HCT116 (cell line): ENCODE results near the gene APOBEC3F. TPM values are rescaled to one million over a fixed set of nuclear protein-coding genes. Genes with fewer than 3 reads are reported as not detected.

Source experiments
- ATAC-seq: fragments of 200-7000 bp; cut with Tn5 transposase; 2 replicates; pipeline ENCODE4 v1.9.1; 2020; ENCODE audit warnings: mild to moderate bottlenecking, moderate library complexity
- BruUV-seq: library from RNA; stranded (reverse); fragments of 400-500 nt; replicated peaks from 2 replicates; lab custom pipeline; 2021; lab: Mats Ljungman, UMichigan
- CTCF ChIA-PET: fragments of 300-600 bp; sonication (Branson Sonifier 250); formaldehyde crosslinking; loops from one replicate; lab custom pipeline; 2021; ENCODE audit warnings: antibody characterized with exemption; lab: Charles Lee
- POLR2A ChIA-PET: fragments of 300-600, 350-600 bp; sonication (Branson Sonifier 250); formaldehyde crosslinking; loops from one replicate; lab custom pipeline; 2021; ENCODE audit warnings: antibody characterized with exemption; lab: Charles Lee
- RAD21 ChIA-PET, 2 experiments: fragments of 300-600 bp; sonication (Branson Sonifier 250); formaldehyde crosslinking; loops; one replicate each; lab custom pipeline; 2023; ENCODE audit warnings: low total read pairs in 2 of 2; ENCODE audit not compliant: uncharacterized antibody in 2 of 2, unreplicated experiment in 2 of 2, low non-redundant PET in 1 of 2; lab: Charles Lee
- DNase-seq: peaks from one replicate; pipeline ENCODE4 v3.0.0-alpha.2; 2010; ENCODE audit warnings: low read depth, low spot score
- H2AFZ ChIP-seq: fragments of 200-600 bp; shearing (Covaris generic), sonication (generic); 2 replicates; pipeline ENCODE4 v1.6.1; 2017; ENCODE audit warnings: low read depth, mixed run types, mixed read lengths, antibody characterized with exemption, low read length; ENCODE audit not compliant: poor library complexity, severe bottlenecking
- H3K27ac ChIP-seq: 2 replicates; pipeline ENCODE4 v1.5.1; 2012; ENCODE audit warnings: low read depth, low read length
- H3K27me3 ChIP-seq: fragments of 200-600 bp; sonication (generic); 2 replicates; pipeline ENCODE4 v1.6.1; 2016; ENCODE audit warnings: mixed run types, low read length, mixed read lengths; ENCODE audit not compliant: insufficient read depth
- H3K36me3 ChIP-seq, 2 experiments: fragments of 200-500 bp in 1 of 2; fragments of 200-600 bp in 1 of 2; sonication (Bioruptor generic) in 1 of 2; sonication (generic) in 1 of 2; 2 replicates each; pipeline versions ENCODE4 v1.5.1 to v1.6.1; 2014 to 2016; ENCODE audit warnings: low read length in 2 of 2, inconsistent platforms in 1 of 2, mixed read lengths in 1 of 2, mixed run types in 1 of 2; ENCODE audit not compliant: insufficient read depth in 2 of 2, control insufficient read depth in 1 of 2
- H3K4me1 ChIP-seq, 2 experiments: fragments of 200-600 bp in 1 of 2; sonication (generic) in 1 of 2; 2 replicates each; pipeline versions ENCODE4 v1.5.1 to v1.6.1; 2012 to 2017; ENCODE audit warnings: low read length in 2 of 2, inconsistent platforms in 1 of 2, mild to moderate bottlenecking in 1 of 2, mixed read lengths in 1 of 2, mixed run types in 1 of 2, moderate library complexity in 1 of 2; ENCODE audit not compliant: insufficient read depth in 2 of 2, control insufficient read depth in 1 of 2
- H3K4me2 ChIP-seq: fragments of 200-600 bp; sonication (generic); 2 replicates; pipeline ENCODE4 v1.6.1; 2017; ENCODE audit warnings: mixed run types, low read length, mixed read lengths
- H3K4me3 ChIP-seq, 2 experiments: fragments of 200-600 bp in 1 of 2; sonication (generic) in 1 of 2; replicated peaks in 1 of 2; 2 replicates each; pipeline ENCODE4 v1.5.1; 2011 to 2016; ENCODE audit warnings: low read length in 2 of 2, control low read depth in 1 of 2, low read depth in 1 of 2, mild to moderate bottlenecking in 1 of 2, mixed read lengths in 1 of 2, mixed run types in 1 of 2
- H3K79me2 ChIP-seq: fragments of 200-600 bp; sonication (generic); 2 replicates; pipeline ENCODE4 v1.6.1; 2017; ENCODE audit warnings: mild to moderate bottlenecking, mixed run types, low read length, moderate library complexity, mixed read lengths; ENCODE audit not compliant: insufficient read depth
- H3K9ac ChIP-seq: fragments of 200-600 bp; sonication (generic); 2 replicates; pipeline ENCODE4 v1.6.1; 2016; ENCODE audit warnings: low read length, mixed read lengths
- H3K9me2 ChIP-seq: fragments of 200-600 bp; sonication (generic), shearing (Covaris generic); 2 replicates; pipeline ENCODE4 v1.6.1; 2017; ENCODE audit warnings: mixed run types, mild to moderate bottlenecking, moderate library complexity; ENCODE audit not compliant: insufficient read depth
- H3K9me3 ChIP-seq, 2 experiments: fragments of 200-500 bp in 1 of 2; fragments of 200-600 bp in 1 of 2; sonication (Bioruptor generic) in 1 of 2; sonication (generic) in 1 of 2; 2 replicates each; pipeline ENCODE4 v1.6.1; 2014 to 2017; ENCODE audit warnings: low read length in 2 of 2, mixed read lengths in 2 of 2, inconsistent platforms in 1 of 2, low read depth in 1 of 2, mild to moderate bottlenecking in 1 of 2, mixed run types in 1 of 2, moderate library complexity in 1 of 2; ENCODE audit not compliant: control insufficient read depth in 1 of 2, insufficient read depth in 1 of 2
- H4K20me1 ChIP-seq: fragments of 200-600 bp; sonication (generic), shearing (Covaris generic); 2 replicates; pipeline ENCODE4 v1.6.1; 2017; ENCODE audit warnings: mixed run types, mild to moderate bottlenecking, moderate library complexity; ENCODE audit not compliant: insufficient read depth
- CBX3 ChIP-seq: IDR thresholded peaks from 2 replicates; pipeline ENCODE4 v1.6.1; 2012; ENCODE audit warnings: low read depth
- CEBPB ChIP-seq: IDR thresholded peaks from 2 replicates; pipeline ENCODE4 v1.6.1; 2012; ENCODE audit warnings: low read depth
- EGR1 ChIP-seq: IDR thresholded peaks from 2 replicates; pipeline ENCODE4 v1.6.1; 2012; ENCODE audit warnings: low read depth
- EZH2 ChIP-seq: fragments of 200-600 bp; sonication (generic); IDR thresholded peaks from 2 replicates; pipeline ENCODE4 v1.6.1; 2017; ENCODE audit warnings: antibody characterized with exemption, mixed run types
- FOSL1 ChIP-seq: IDR thresholded peaks from 2 replicates; pipeline ENCODE4 v1.6.1; 2012; ENCODE audit warnings: low read depth
- SRF ChIP-seq: IDR thresholded peaks from 2 replicates; pipeline ENCODE4 v1.6.1; 2012; ENCODE audit warnings: low read depth
- YY1 ChIP-seq: IDR thresholded peaks from 2 replicates; pipeline ENCODE4 v1.6.1; 2011; ENCODE audit warnings: low read length, low read depth, moderate library complexity, mild to moderate bottlenecking; ENCODE audit not compliant: insufficient replicate concordance; ENCODE audit errors: extremely low read depth
- intact Hi-C: fragments of 100-400 bp; cut with micrococcal nuclease; formaldehyde crosslinking; loops from 2 replicates; pipeline ENCODE4 v1.10.0; 2022
- total RNA-seq: library from RNA; stranded (reverse); gene quantifications from one replicate; pipeline ENCODE4 v1.2.1, GENCODE V29; 2021; ENCODE audit not compliant: unreplicated experiment
- TF ChIP-seq, protein P1 (sequence below): IDR thresholded peaks from 2 replicates; pipeline ENCODE4 v1.6.1; 2011; ENCODE audit warnings: mild to moderate bottlenecking, low read length, moderate library complexity; ENCODE audit not compliant: insufficient replicate concordance; ENCODE audit errors: extremely low read depth
- TF ChIP-seq, protein P2 (sequence below): IDR thresholded peaks from 2 replicates; pipeline ENCODE4 v1.6.1; 2012
- TF ChIP-seq, protein P3 (sequence below): IDR thresholded peaks from 2 replicates; pipeline ENCODE4 v1.6.1; 2012; ENCODE audit warnings: low read depth

APOBEC3F gene
- total RNA-seq, 1 experiment from 2014 or later, result 11.1 TPM

DNA sequence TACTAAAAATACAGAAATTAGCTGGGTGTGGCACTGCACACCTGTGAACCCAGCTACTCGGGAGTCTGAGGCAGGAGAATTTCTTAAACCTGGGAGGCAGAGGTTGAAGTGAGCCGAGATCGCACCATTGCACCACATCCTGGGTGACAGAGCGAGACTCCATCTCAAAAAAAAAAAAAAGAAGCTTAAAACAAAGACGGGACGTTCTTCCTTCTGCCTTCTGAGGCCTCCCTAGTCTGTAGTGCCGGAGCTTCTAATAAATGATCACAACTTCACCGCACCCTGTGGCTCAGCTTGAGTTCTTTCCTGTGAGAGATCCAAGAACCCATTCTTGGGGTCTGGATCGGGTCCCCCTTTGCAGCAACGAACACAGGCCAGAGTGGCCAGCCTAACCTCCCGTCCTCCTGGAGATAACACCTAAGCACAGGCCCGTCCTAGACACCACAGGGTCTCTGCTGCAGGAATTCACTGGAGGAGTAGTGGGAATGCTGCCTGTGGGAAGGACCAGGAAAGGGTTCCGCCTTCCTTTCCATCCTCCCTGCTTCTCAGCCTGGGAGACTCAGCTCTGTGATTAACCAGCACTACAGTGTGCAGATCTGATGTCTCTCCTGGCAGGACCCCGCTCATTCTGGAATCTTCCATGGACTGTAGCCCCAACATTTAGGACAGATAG, 54.2 kb downstream of the APOBEC3F start:
- Histone ChIP-seq H2AFZ (no peak overlapping the region), H3K9me2 (no peaks in the 10 kb centered on the region), H3K27me3 (no peaks in the 10 kb centered on the region), H3K9me3 (no peaks in the 10 kb centered on the region)
- DNase-seq (no peak), ATAC-seq (no peak)
- POLR2A ChIA-PET, result no interaction called here
- TF ChIP-seq CEBPB, result no peak
- no peak for TF ChIP-seq EZH2
- TF ChIP-seq YY1, result no peak
- no peak for TF ChIP-seq CBX3
- TF ChIP-seq, protein P1, sequence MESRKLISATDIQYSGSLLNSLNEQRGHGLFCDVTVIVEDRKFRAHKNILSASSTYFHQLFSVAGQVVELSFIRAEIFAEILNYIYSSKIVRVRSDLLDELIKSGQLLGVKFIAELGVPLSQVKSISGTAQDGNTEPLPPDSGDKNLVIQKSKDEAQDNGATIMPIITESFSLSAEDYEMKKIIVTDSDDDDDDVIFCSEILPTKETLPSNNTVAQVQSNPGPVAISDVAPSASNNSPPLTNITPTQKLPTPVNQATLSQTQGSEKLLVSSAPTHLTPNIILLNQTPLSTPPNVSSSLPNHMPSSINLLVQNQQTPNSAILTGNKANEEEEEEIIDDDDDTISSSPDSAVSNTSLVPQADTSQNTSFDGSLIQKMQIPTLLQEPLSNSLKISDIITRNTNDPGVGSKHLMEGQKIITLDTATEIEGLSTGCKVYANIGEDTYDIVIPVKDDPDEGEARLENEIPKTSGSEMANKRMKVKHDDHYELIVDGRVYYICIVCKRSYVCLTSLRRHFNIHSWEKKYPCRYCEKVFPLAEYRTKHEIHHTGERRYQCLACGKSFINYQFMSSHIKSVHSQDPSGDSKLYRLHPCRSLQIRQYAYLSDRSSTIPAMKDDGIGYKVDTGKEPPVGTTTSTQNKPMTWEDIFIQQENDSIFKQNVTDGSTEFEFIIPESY, result no peak
- TF ChIP-seq, all 23 proteins: peak for 0
- no TSS peak for BruUV-seq
- H3K36me3 ChIP-seq, result no peaks in the 10 kb centered on the region
- CTCF ChIA-PET, result no interaction called here
- H3K9ac ChIP-seq, result no peak overlapping the region
- H3K4me2 ChIP-seq, result no peak overlapping the region
- no peaks in the 10 kb centered on the region for H3K79me2 ChIP-seq
- H3K4me3 ChIP-seq, result no peak overlapping the region
- RAD21 ChIA-PET, result no interaction called here
- intact Hi-C loops, result no loop called here
- H4K20me1 ChIP-seq, result no peaks in the 10 kb centered on the region
- no peak overlapping the region for H3K27ac ChIP-seq
- peaks cover 21 to 24% of the 10 kb centered on the region in 2 experiments for H3K4me1 ChIP-seq

DNA sequence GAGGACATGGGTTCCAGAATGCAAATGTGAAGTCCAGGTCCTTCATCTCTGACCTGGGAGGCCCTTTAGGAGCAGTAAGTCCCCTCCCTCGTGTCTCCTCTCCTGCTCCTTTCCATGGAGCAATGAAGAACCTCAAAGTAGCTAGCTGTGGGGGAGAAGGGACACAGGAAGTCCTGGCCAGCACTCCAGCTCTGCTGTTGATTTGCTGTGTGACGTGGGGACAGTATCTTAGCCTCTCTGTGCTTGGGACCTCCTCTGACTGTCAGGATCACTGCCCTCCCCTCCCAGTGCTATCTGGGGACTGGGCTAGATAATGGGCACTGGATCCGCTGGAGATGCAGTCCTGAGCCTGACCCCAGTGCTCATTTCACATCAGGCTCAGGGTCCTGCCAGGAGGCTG, 55.3 kb downstream of the APOBEC3F start:
- POLR2A ChIA-PET, result no interaction called here
- RAD21 ChIA-PET, result no interaction called here
- no peaks in the 10 kb centered on the region for H4K20me1 ChIP-seq
- BruUV-seq, result no TSS peak
- H3K4me1 ChIP-seq, result peaks cover 21 to 24% of the 10 kb centered on the region in 2 experiments
- no peaks in the 10 kb centered on the region for H3K9me2 ChIP-seq
- ATAC-seq (no peak), DNase-seq (no peak)
- no peak overlapping the region for H3K4me2 ChIP-seq
- H3K36me3 ChIP-seq, result no peaks in the 10 kb centered on the region
- TF ChIP-seq SRF (no peak), CEBPB (no peak), FOSL1 (no peak), YY1 (no peak), EGR1 (no peak)
- TF ChIP-seq, protein P2, sequence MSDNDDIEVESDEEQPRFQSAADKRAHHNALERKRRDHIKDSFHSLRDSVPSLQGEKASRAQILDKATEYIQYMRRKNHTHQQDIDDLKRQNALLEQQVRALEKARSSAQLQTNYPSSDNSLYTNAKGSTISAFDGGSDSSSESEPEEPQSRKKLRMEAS, result no peak
- TF ChIP-seq, protein P3, sequence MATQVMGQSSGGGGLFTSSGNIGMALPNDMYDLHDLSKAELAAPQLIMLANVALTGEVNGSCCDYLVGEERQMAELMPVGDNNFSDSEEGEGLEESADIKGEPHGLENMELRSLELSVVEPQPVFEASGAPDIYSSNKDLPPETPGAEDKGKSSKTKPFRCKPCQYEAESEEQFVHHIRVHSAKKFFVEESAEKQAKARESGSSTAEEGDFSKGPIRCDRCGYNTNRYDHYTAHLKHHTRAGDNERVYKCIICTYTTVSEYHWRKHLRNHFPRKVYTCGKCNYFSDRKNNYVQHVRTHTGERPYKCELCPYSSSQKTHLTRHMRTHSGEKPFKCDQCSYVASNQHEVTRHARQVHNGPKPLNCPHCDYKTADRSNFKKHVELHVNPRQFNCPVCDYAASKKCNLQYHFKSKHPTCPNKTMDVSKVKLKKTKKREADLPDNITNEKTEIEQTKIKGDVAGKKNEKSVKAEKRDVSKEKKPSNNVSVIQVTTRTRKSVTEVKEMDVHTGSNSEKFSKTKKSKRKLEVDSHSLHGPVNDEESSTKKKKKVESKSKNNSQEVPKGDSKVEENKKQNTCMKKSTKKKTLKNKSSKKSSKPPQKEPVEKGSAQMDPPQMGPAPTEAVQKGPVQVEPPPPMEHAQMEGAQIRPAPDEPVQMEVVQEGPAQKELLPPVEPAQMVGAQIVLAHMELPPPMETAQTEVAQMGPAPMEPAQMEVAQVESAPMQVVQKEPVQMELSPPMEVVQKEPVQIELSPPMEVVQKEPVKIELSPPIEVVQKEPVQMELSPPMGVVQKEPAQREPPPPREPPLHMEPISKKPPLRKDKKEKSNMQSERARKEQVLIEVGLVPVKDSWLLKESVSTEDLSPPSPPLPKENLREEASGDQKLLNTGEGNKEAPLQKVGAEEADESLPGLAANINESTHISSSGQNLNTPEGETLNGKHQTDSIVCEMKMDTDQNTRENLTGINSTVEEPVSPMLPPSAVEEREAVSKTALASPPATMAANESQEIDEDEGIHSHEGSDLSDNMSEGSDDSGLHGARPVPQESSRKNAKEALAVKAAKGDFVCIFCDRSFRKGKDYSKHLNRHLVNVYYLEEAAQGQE, result no peak
- H3K9me3 ChIP-seq, result no peaks in the 10 kb centered on the region
- H3K4me3 ChIP-seq, result no peak overlapping the region
- H3K79me2 ChIP-seq, result no peaks in the 10 kb centered on the region
- H3K27me3 ChIP-seq, result no peaks in the 10 kb centered on the region
- intact Hi-C loops, result no loop called here
- no peak overlapping the region for H2AFZ ChIP-seq
- CTCF ChIA-PET, result no interaction called here
- H3K27ac ChIP-seq, result no peak overlapping the region
- H3K9ac ChIP-seq, result no peak overlapping the region
